T follicular helper cell (primary cell): ENCODE measurements around the gene PACS1.
"Not testable (repeated sequence)": the region's sequence is repeated elsewhere in the genome, so short reads cannot be mapped to it uniquely, and the experiment has no call there.

ENCODE experiments used
- DNase-seq: peaks from one replicate; pipeline ENCODE4 v3.0.0-alpha.2; 2020; ENCODE audit warnings: low read depth
- total RNA-seq, 2 experiments: gene quantifications; one replicate each; lab custom pipeline; 2026; lab: John Stamatoyannopoulos, UW

PACS1 gene
- total RNA-seq, result 26.8 to 131 reads per million in 2 experiments

- peak; percentile 69 for DNase-seq
Measured at GRCh38 chr11:66069715-66070603, at the start of gene PACS1. Gene PACS1 (plus strand): TSS chr11:66070272. CDS start chr11:66070487, 215 bp downstream.

GRCh38 chr11:66020618-66021357 is 49.3 kb upstream of the PACS1 start:
- DNase-seq, result no peak

- peak; percentile 64 for DNase-seq
Measured at GRCh38 chr11:66022401-66023185, 47.5 kb upstream of the PACS1 start.

- DNase-seq, result not testable (repeated sequence)
Measured at GRCh38 chr11:66023186-66023440, 47.0 kb upstream of the PACS1 start.

- no peak for DNase-seq
Measured at GRCh38 chr11:66026017-66026529, 44.0 kb upstream of the PACS1 start, which contains the start of gene CATSPER1. Gene CATSPER1 (minus strand): TSS chr11:66026479. CDS start chr11:66026379, 100 bp downstream.

GRCh38 chr11:66032957-66033735 is 36.9 kb upstream of the PACS1 start:
- DNase-seq, result no peak

GRCh38 chr11:66035653-66036333 is 34.3 kb upstream of the PACS1 start:
- no peak for DNase-seq

- DNase-seq, result no peak
Measured at GRCh38 chr11:66036334-66036710, 33.8 kb upstream of the PACS1 start.

- DNase-seq, result no peak
Measured at GRCh38 chr11:66037327-66037726, 32.7 kb upstream of the PACS1 start.

- DNase-seq, result no peak
Measured at GRCh38 chr11:66039765-66040164, 30.3 kb upstream of the PACS1 start.

GRCh38 chr11:66042227-66042995 is 27.7 kb upstream of the PACS1 start:
- no peak for DNase-seq

GRCh38 chr11:66042996-66043906 is 26.8 kb upstream of the PACS1 start:
- DNase-seq, result no peak

- no peak for DNase-seq
Measured at GRCh38 chr11:66044757-66045156, 25.3 kb upstream of the PACS1 start.

GRCh38 chr11:66045177-66045639 is 24.9 kb upstream of the PACS1 start:
- DNase-seq, result peak; percentile 80

GRCh38 chr11:66046901-66047300 is 23.2 kb upstream of the PACS1 start:
- no peak for DNase-seq

- no peak for DNase-seq
Measured at GRCh38 chr11:66047541-66048365, 22.3 kb upstream of the PACS1 start.

- no peak for DNase-seq
Measured at GRCh38 chr11:66048547-66049323, 21.3 kb upstream of the PACS1 start, which contains the start of gene GAL3ST3. Gene GAL3ST3 (minus strand): TSS chr11:66049161. CDS start chr11:66045415, 3,746 bp downstream.
